SK-N-SH treated with all-trans-retinoic acid at 6 μM for 48 hours (cell line): Measurements from ENCODE around the gene MINDY4B.

Experiments
- ATAC-seq: fragments of 200-7000 bp; cut with Tn5 transposase; 3 replicates; pipeline ENCODE4 v1.9.1; 2020; ENCODE audit warnings: mild to moderate bottlenecking, moderate library complexity
- ARNTL ChIP-seq: fragments of 450-650 bp; formaldehyde crosslinking; IDR thresholded peaks from 2 replicates; pipeline ENCODE4 v1.5.0; 2020; ENCODE audit warnings: low read depth, mild to moderate bottlenecking, moderate library complexity, borderline replicate concordance
- BACH2 ChIP-seq: fragments of 250-450 bp; sonication (Bioruptor Pico); IDR thresholded peaks from 2 replicates; pipeline ENCODE4 v1.9.0; 2021; ENCODE audit warnings: mild to moderate bottlenecking, borderline replicate concordance
- CSDC2 ChIP-seq: fragments of 250-450 bp; sonication (Bioruptor Pico); IDR thresholded peaks from 2 replicates; pipeline ENCODE4 v1.5.0; 2020; ENCODE audit warnings: mild to moderate bottlenecking, moderate library complexity
- ESRRG ChIP-seq: fragments of 250-450 bp; sonication (Bioruptor Pico); IDR thresholded peaks from 2 replicates; pipeline ENCODE4 v1.6.1; 2021; ENCODE audit warnings: mild to moderate bottlenecking
- GLIS3 ChIP-seq: fragments of 250-450 bp; sonication (Bioruptor Pico); IDR thresholded peaks from 2 replicates; pipeline ENCODE4 v1.5.0; 2020; ENCODE audit warnings: mild to moderate bottlenecking, moderate library complexity
- ISL1 ChIP-seq: fragments of 250-450 bp; sonication (Bioruptor Pico); IDR thresholded peaks from 2 replicates; pipeline ENCODE4 v2.1.2; 2022; ENCODE audit warnings: mild to moderate bottlenecking, moderate library complexity
- OSR1 ChIP-seq: fragments of 250-450 bp; sonication (Bioruptor Pico); IDR thresholded peaks from 2 replicates; pipeline ENCODE4 v1.8.0; 2022; ENCODE audit warnings: moderate library complexity, mild to moderate bottlenecking, inconsistent platforms
- RARB ChIP-seq: fragments of 250-450 bp; sonication (Bioruptor Pico); IDR thresholded peaks from 2 replicates; pipeline ENCODE4 v1.8.0; 2021; ENCODE audit warnings: mild to moderate bottlenecking, moderate library complexity
- SNAI2 ChIP-seq: fragments of 250-450 bp; sonication (Bioruptor Pico); IDR thresholded peaks from 2 replicates; pipeline ENCODE4 v1.5.0; 2020; ENCODE audit warnings: mild to moderate bottlenecking, moderate library complexity
- TCF4 ChIP-seq: fragments of 250-450 bp; sonication (Bioruptor Pico); IDR thresholded peaks from 2 replicates; pipeline ENCODE4 v1.8.0; 2021; ENCODE audit warnings: mild to moderate bottlenecking, moderate library complexity, borderline replicate concordance
- TOX ChIP-seq: fragments of 250-450 bp; sonication (Bioruptor Pico); IDR thresholded peaks from 2 replicates; pipeline ENCODE4 v1.8.0; 2021; ENCODE audit warnings: mild to moderate bottlenecking, moderate library complexity, borderline replicate concordance
- ZC3H10 ChIP-seq: fragments of 250-450 bp; sonication (Bioruptor Pico); IDR thresholded peaks from 2 replicates; pipeline ENCODE4 v1.5.1; 2021; ENCODE audit warnings: mild to moderate bottlenecking, moderate library complexity
- ZFP3 ChIP-seq: fragments of 250-450 bp; sonication (Bioruptor Pico); IDR thresholded peaks from 2 replicates; pipeline ENCODE4 v1.5.0; 2020; ENCODE audit warnings: mild to moderate bottlenecking, moderate library complexity
- ZFP30 ChIP-seq: fragments of 450-650 bp; formaldehyde crosslinking; IDR thresholded peaks from 2 replicates; pipeline ENCODE4 v1.5.0; 2022; ENCODE audit warnings: mild to moderate bottlenecking, moderate library complexity
- ZNF565 ChIP-seq: fragments of 450-650 bp; formaldehyde crosslinking; conservative IDR thresholded peaks from 2 replicates; pipeline ENCODE4 v1.5.0; 2020; ENCODE audit warnings: low read depth, mild to moderate bottlenecking, moderate library complexity
- ZNF70 ChIP-seq: fragments of 450-650 bp; formaldehyde crosslinking; IDR thresholded peaks from 2 replicates; pipeline ENCODE4 v1.5.0; 2020; ENCODE audit warnings: mild to moderate bottlenecking, moderate library complexity
- ZNF8 ChIP-seq: fragments of 450-650 bp; formaldehyde crosslinking; IDR thresholded peaks from 2 replicates; pipeline ENCODE4 v1.5.0; 2020; ENCODE audit warnings: mild to moderate bottlenecking, moderate library complexity
- TF ChIP-seq, protein P1 (sequence below): fragments of 250-450 bp; sonication (Bioruptor Pico); IDR thresholded peaks from 2 replicates; pipeline ENCODE4 v1.5.0; 2020; ENCODE audit warnings: mild to moderate bottlenecking, moderate library complexity
- TF ChIP-seq, protein P2 (sequence below): fragments of 250-450 bp; sonication (Bioruptor Pico); IDR thresholded peaks from 2 replicates; pipeline ENCODE4 v1.5.1; 2020; ENCODE audit warnings: low read depth, mild to moderate bottlenecking, moderate library complexity
- TF ChIP-seq, protein P3 (sequence below): fragments of 250-450 bp; sonication (Bioruptor Pico); IDR thresholded peaks from 2 replicates; pipeline ENCODE4 v1.8.0; 2020; ENCODE audit warnings: mild to moderate bottlenecking, moderate library complexity, borderline replicate concordance

The MINDY4B gene

DNA sequence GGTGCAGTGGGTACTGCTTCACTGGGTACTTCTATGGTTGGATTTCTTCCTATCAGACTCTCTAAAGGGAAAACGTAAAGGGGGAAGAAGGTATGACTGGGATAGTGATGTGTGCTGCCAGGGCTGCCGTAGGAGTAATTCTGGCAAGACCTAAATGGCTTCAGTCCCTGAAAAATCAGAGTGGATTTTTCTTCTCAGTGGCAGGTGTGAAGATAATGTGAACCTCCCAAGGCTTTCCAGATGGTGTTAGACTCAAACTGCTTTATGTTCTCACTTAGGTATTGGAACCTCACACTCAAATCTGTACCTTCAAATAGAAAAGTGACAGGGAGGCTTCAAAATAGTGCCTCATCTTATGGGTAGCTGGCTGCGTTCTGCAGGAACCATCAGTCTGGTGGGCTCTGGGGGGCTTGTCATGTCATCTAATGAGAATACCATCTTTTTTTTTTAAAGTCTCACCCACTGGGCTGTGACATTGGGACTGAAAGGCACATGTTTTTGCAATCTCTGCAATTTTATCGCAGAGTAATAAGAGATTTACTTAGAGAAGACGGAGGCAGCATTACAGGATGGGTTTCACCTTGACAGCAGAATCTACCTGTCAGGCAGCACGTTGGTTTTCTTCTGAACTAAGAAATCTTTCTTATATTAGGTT, 28.5 kb downstream of the MINDY4B start:
- no peak for TF ChIP-seq ZC3H10 (CRISPR knock-in tag)
- TF ChIP-seq, protein P1, sequence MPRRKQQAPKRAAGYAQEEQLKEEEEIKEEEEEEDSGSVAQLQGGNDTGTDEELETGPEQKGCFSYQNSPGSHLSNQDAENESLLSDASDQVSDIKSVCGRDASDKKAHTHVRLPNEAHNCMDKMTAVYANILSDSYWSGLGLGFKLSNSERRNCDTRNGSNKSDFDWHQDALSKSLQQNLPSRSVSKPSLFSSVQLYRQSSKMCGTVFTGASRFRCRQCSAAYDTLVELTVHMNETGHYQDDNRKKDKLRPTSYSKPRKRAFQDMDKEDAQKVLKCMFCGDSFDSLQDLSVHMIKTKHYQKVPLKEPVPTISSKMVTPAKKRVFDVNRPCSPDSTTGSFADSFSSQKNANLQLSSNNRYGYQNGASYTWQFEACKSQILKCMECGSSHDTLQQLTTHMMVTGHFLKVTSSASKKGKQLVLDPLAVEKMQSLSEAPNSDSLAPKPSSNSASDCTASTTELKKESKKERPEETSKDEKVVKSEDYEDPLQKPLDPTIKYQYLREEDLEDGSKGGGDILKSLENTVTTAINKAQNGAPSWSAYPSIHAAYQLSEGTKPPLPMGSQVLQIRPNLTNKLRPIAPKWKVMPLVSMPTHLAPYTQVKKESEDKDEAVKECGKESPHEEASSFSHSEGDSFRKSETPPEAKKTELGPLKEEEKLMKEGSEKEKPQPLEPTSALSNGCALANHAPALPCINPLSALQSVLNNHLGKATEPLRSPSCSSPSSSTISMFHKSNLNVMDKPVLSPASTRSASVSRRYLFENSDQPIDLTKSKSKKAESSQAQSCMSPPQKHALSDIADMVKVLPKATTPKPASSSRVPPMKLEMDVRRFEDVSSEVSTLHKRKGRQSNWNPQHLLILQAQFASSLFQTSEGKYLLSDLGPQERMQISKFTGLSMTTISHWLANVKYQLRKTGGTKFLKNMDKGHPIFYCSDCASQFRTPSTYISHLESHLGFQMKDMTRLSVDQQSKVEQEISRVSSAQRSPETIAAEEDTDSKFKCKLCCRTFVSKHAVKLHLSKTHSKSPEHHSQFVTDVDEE (CRISPR knock-in tag): no peak
- ATAC-seq: no peak

DNA sequence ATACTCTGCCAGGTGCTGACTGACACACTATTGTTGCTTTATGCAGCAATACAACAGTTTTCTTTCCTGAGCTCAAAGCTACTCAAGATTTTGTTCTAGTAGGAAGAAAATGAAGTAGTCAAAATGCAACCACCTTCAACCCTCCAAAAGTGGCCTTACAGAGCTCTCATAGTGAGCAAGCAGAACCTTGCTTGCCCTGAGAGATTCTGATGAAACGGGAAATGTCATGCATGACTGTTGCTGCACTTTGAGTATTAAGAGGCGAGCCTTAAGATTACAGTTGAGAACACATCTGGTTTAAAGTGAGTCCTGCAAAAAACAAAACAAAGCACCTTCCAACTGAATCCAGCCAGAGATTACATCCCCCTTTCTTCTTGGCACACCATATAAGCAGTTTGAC, 29.7 kb downstream of the MINDY4B start:
- TF ChIP-seq ZFP30 (CRISPR knock-in tag) (no peak), OSR1 (CRISPR knock-in tag) (no peak), SNAI2 (CRISPR knock-in tag) (no peak), RARB (CRISPR knock-in tag) (no peak), ESRRG (CRISPR knock-in tag) (no peak)
- TF ChIP-seq, protein P2, sequence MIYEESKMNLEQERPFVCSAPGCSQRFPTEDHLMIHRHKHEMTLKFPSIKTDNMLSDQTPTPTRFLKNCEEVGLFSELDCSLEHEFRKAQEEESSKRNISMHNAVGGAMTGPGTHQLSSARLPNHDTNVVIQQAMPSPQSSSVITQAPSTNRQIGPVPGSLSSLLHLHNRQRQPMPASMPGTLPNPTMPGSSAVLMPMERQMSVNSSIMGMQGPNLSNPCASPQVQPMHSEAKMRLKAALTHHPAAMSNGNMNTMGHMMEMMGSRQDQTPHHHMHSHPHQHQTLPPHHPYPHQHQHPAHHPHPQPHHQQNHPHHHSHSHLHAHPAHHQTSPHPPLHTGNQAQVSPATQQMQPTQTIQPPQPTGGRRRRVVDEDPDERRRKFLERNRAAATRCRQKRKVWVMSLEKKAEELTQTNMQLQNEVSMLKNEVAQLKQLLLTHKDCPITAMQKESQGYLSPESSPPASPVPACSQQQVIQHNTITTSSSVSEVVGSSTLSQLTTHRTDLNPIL (CRISPR knock-in tag): no peak
- ATAC-seq: no peak

DNA sequence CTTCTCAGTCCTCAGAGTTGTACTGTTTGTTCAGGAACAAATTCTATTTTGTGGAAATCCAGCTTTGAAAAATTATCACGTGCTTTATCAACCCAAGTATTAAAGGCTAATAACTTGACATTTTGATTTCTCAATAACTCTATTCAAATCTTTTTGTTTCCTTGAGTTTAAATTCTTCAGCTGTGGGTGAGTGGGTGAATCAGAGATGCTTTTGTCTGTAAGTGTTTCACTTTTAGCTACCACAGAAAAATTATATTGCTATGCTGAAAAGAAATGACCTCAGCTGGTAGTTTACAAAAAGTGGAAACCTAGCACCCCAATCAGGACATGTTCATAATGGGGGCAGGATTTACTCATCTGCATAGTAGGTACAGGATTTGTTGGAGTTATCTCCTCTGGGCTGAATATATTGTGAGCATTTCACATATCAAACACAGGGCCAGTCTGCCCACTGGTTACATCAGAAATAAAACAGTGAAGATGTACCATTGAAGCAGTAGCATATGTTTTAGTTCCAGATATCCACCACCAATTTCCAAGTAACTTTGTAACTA, 30.5 kb downstream of the MINDY4B start:
- no peak for TF ChIP-seq ZC3H10 (CRISPR knock-in tag)
- no peak for ATAC-seq

DNA sequence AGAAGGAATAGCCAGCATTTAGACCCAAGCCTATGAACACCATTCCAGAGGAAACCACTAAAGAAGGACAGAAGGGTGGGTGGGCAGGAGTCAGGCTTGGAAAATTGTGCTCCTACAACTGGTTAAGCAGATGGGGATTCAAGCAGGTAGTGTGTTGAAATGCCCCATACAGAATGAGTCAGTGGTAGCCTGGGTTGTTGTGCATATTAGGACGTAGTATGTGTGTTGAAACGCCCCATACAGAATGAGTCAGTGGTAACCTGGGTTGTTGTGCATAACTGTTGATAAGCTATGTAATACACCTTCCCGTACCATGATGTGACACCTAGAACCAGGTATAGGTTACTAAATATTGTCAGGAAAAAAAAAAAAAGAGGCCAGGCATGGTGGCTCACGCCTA, 34.0 kb downstream of the MINDY4B start:
- no peak for TF ChIP-seq ZNF565 (CRISPR knock-in tag)
- TF ChIP-seq TOX (CRISPR knock-in tag): no peak
- no peak for TF ChIP-seq RARB (CRISPR knock-in tag)
- no peak for ATAC-seq

DNA sequence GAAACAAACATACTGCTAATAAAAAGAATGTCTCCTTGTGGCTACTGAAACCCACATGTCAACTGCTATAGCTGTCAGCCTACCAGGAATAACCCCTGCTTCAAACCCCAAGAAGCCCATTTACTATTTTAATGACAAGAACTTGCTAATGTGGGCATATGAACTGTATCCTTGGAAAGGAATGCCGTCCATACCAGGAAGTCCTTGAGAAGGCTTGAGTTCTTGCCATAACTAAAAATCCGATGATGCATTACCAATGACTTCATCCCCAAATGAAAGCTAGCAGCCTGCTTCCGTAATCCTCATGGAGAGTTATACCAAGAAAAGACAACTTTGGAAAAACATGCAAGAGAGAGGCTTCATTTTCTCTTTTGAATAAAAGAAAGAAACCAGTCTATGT, 34.8 kb downstream of the MINDY4B start:
- ATAC-seq: no peak
- TF ChIP-seq ZC3H10 (CRISPR knock-in tag): no peak
- TF ChIP-seq ZNF8 (CRISPR knock-in tag): no peak
- TF ChIP-seq BACH2: no peak
- no peak for TF ChIP-seq ESRRG (CRISPR knock-in tag)
- no peak for TF ChIP-seq TCF4 (CRISPR knock-in tag)
- TF ChIP-seq ZNF70: no peak

DNA sequence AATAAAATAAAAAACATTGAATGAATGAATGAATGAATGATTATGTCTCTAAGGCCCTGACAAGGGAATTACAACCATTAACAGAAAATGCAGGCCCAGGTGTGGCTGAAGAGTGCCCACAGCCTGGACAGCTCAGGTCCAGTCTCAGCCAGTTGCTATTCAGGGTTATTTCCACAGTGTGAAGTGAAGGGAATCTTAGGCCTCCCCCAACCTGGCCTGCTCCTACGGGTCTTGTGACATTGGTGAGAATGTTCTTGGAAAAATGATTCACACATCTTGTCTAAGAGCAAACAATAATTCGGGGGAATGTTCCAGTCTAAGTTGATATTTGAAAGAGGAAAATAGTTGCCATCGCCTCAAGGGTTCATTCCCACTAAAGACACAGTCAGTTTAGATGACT, 37.0 kb downstream of the MINDY4B start:
- ATAC-seq: no peak
- no peak for TF ChIP-seq ISL1 (CRISPR knock-in tag)
- TF ChIP-seq ARNTL (CRISPR knock-in tag): no peak
- no peak for TF ChIP-seq TCF4 (CRISPR knock-in tag)
- no peak for TF ChIP-seq ZC3H10 (CRISPR knock-in tag)
- TF ChIP-seq ZFP3 (CRISPR knock-in tag): no peak
- TF ChIP-seq, protein P3, sequence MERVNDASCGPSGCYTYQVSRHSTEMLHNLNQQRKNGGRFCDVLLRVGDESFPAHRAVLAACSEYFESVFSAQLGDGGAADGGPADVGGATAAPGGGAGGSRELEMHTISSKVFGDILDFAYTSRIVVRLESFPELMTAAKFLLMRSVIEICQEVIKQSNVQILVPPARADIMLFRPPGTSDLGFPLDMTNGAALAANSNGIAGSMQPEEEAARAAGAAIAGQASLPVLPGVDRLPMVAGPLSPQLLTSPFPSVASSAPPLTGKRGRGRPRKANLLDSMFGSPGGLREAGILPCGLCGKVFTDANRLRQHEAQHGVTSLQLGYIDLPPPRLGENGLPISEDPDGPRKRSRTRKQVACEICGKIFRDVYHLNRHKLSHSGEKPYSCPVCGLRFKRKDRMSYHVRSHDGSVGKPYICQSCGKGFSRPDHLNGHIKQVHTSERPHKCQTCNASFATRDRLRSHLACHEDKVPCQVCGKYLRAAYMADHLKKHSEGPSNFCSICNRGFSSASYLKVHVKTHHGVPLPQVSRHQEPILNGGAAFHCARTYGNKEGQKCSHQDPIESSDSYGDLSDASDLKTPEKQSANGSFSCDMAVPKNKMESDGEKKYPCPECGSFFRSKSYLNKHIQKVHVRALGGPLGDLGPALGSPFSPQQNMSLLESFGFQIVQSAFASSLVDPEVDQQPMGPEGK (CRISPR knock-in tag): no peak
- no peak for TF ChIP-seq ZNF70
- TF ChIP-seq GLIS3: no peak
- no peak for TF ChIP-seq TOX (CRISPR knock-in tag)
- TF ChIP-seq, protein P2 (CRISPR knock-in tag): no peak
- TF ChIP-seq OSR1 (CRISPR knock-in tag): no peak
- TF ChIP-seq ZNF565 (CRISPR knock-in tag): no peak
- no peak for TF ChIP-seq ESRRG (CRISPR knock-in tag)
- TF ChIP-seq, protein P1 (CRISPR knock-in tag): no peak
- TF ChIP-seq ZFP30 (CRISPR knock-in tag): no peak
- no peak for TF ChIP-seq CSDC2
